SK-N-SH (cell line): ENCODE results near the gene NEGR1.

Source experiments
- FOXJ3 ChIP-seq: sonication (generic); formaldehyde crosslinking; IDR thresholded peaks from 2 replicates; pipeline ENCODE4 v1.5.1; 2020; ENCODE audit warnings: mild to moderate bottlenecking, missing genetic modification reagents
- TF ChIP-seq, protein P1 (sequence below): fragments of 200-600 bp; sonication (generic); IDR thresholded peaks from 2 replicates; pipeline ENCODE4 v1.6.1; 2017; ENCODE audit warnings: antibody characterized with exemption, mild to moderate bottlenecking, moderate library complexity

- TF ChIP-seq, protein P1, sequence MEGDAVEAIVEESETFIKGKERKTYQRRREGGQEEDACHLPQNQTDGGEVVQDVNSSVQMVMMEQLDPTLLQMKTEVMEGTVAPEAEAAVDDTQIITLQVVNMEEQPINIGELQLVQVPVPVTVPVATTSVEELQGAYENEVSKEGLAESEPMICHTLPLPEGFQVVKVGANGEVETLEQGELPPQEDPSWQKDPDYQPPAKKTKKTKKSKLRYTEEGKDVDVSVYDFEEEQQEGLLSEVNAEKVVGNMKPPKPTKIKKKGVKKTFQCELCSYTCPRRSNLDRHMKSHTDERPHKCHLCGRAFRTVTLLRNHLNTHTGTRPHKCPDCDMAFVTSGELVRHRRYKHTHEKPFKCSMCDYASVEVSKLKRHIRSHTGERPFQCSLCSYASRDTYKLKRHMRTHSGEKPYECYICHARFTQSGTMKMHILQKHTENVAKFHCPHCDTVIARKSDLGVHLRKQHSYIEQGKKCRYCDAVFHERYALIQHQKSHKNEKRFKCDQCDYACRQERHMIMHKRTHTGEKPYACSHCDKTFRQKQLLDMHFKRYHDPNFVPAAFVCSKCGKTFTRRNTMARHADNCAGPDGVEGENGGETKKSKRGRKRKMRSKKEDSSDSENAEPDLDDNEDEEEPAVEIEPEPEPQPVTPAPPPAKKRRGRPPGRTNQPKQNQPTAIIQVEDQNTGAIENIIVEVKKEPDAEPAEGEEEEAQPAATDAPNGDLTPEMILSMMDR, result peak; percentile 77
- no peak for TF ChIP-seq FOXJ3
Observed at GRCh38 chr1:72037745-72038343, 244.5 kb downstream of the NEGR1 start.
